GM19324 (cell line): ENCODE measurements around the gene ARHGEF11.

ENCODE experiments used
- ATAC-seq: cut with Tn5 transposase; IDR thresholded peaks from one replicate; pipeline ENCODE4 v1.9.1; 2021; ENCODE audit warnings: mild to moderate bottlenecking, moderate library complexity; ENCODE audit not compliant: unreplicated experiment, low FRiP score

Gene ARHGEF11

DNA sequence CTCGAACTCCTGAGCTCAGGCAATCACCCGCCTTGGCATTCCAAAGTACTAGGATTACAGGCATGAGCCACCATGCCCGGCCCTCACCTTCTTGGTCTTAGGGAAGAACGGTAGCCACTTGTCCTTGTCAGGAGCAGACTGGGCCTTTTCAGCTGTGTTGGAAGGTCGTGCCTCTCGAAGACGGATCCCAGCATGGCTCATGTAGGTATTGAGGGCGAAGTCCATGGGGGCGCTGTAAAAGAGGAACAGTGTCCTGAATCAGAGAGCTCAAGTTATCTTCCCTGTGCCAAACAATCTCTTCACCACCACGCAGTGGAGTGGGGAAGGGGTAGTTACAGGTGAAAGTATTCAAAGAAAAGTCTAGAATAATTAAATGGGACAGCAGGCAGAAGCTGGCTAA lies 89.2 kb downstream of the ARHGEF11 start:
- ATAC-seq, result no peak

DNA sequence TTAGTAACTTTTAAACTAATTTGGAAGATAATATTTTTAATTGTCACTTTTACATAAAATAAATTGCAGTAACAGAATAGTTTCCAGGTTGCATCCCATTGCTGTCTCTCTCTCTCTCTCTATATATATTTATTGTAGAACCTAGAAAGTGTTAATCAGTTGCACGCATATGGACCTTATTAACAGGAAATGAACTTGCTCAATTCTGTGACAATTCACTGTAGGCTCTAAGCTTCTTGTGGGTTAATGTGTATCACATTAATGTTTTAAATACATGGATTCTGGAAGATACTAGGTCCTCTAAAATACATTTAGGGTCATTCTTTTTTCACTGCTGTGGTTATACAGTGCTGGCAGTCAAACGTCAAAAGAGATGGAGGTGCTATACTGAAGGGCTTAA lies 92.0 kb downstream of the ARHGEF11 start:
- ATAC-seq, result no peak

DNA sequence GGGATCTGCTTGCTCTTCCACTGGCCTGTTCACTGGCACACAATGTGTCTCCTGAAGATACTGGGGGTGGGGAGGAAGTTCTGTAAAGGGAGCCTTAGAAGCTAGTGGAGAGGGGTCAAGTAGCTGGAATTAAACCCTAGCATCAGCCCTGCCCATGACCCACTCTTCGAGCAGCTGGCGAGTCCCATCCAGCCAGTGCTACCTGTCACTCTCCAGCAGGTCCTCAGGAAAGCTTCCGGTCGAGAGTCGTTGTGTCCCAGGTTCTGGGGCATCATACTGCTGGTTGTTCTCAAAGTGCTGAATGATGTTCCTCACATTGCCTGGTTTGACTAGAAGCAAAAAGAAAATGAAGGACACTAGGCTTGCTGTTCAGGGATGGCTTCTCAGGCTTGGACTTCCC lies 94.2 kb downstream of the ARHGEF11 start:
- ATAC-seq, result no peak

DNA sequence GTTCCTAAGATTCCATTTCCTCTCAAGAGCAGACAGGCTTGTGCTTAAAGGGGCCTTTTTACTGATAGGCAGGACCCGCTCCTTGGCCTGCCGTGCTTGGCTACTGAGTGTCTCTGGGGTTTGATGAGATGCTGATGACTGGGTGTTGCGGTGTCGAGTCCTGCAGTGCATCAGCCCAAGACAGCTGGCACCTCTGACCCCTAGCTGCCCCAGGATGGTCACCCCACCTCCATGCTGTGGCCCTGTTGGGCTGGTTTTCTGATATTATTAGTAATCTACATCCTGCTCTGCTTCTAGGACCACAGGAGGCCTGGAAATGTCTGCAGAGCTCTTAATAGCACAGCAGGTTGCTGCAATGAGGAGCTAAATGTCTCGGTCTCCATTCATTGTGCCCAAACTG lies 96.4 kb downstream of the ARHGEF11 start:
- ATAC-seq, result no peak

DNA sequence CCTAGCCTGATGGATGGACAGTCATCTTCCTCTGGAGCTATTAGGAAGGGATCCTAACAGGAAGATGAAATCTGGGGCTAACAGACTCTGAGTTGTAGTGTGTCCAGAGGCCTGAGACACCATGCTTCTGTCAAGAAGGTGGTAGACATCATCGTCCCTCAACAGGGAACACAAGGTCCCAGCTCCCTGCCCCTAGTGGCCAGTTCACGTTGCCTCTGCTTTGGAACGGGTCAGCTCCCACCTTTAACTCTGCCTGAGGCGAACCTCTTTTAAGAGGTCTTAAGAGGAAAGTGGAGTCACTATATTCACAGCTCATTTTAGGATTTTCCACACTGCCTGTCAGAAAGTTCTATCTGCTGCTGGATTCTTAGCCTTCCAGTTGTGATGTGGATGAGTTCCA lies 96.8 kb downstream of the ARHGEF11 start:
- ATAC-seq, result no peak

DNA sequence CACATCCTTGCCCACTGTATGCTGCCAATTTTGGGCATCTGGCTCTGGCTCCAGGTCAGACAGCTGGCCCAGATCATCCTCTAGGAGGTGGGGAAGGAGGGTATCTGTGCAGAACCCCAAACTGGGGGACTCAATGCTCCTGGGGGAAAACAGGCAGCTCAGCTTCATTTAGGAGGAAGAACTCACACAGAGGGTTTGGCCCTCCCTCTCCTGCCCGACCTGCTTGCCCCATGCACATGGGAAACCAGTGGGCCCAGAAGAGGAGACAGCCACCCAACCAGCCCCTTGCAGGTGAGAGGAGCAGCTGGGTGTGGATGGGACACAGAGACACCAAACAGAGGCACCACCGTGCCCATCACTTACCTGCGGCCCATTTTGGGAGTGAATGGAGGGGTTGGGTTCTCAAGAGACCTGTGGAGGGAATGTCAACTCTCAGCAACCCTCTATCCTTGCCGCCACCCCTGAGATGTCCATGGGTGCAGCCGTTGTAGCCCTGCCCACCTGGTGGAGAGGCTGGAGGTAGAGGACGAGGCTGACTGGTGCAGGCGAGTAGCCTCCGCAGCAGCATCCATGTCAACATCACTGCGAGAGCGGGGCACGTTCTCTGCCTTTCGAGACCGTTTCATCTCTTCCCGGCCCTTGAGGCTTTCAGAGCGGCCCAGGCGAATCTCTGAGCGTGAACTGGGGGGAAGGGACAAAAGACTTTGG lies 97.6 kb downstream of the ARHGEF11 start:
- no peak for ATAC-seq

DNA sequence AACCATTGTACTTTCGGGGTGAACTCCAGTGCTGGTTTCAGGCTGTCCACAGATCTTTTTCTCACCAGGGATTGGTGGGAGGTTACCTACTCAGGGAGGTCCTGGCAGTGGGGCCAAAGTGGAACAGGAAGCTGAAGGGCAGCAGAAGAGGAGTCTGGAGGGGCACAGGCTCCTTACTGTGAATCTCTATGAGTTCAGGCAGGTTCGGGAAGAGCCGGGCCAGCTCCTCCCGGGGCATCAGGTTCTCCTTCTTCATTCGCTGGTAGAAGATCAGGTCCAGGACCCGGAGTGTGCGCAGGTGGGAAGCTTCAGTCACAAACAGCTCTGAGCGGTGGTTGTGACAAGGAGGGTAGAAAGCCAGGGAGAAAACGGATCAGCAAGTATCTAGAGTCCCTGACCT lies 98.4 kb downstream of the ARHGEF11 start:
- ATAC-seq, result no peak

DNA sequence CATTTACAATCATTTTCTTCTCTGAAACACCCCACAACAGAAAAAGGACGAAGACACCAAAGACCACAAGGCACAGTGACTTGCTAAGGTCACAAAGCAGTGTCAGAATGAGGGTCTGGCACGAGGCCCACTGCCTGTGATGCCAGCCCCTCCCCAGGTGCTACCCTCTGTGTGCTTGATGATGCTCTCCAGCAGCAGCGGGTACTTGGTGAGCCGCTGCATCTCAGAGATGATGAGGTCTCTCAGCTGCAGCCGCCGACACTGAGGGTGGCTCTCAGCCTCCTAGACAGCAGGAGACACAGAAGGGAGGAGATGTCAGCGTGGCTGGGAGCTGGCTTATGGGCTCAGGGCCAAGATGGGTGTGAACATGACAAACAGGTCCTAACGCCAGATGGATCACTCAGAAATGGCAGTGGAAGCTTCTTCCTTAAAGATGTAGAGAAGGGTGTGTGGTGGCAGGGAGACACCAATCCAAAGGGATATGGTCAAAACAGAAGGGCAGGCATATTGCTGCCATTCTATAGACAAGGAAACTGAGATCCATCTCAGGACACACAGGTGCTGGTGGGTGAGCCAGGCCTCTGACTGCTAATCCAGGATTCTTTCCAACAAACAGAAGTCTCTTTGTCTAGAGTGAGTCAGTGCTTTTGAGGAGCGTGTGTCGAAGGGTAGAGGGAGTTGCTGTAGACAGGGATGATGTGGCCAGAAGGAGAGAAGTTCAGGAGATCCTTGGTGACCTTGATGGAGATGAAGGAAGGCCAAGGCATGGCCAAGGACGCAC lies 99.5 kb downstream of the ARHGEF11 start:
- ATAC-seq, result no peak

DNA sequence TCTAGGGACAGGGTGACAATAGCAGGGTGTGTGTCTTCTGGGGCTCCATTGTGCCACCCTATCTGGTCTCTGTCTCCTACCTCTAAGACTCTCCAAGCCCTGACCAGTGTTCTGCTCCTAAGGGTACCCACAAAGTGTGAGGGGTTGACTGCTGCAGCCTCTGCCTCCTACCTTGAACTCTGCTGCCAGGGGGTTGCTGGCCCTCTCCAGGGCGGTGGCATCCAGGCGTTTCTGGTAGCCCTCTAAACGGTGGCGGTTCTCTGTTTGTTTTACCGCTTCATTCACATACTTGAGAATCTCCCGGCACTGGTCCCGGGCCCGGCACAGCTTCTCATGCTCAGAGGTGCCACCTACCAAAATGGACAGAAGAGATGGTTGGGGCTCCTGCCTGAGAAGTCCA lies 100.7 kb downstream of the ARHGEF11 start:
- no peak for ATAC-seq

DNA sequence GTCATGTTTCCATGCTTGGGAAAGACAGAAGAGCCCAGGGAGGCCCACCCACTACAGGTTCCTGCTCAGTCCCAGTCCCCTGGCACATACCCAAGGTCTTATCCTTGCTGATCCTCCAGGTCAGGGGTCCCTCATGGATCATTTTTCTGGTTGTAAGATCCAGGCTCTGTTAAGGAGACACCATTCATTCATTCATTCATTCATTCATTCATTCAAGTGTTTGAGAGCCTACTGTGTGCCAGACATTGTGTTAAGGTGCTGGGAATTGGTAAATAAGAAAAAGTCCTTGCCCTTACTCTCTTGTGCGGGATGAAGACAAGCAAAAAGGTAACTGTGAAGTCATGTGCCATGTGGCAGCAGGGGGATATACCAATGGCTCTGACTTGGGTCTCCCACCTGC lies 101.3 kb downstream of the ARHGEF11 start:
- no peak for ATAC-seq

DNA sequence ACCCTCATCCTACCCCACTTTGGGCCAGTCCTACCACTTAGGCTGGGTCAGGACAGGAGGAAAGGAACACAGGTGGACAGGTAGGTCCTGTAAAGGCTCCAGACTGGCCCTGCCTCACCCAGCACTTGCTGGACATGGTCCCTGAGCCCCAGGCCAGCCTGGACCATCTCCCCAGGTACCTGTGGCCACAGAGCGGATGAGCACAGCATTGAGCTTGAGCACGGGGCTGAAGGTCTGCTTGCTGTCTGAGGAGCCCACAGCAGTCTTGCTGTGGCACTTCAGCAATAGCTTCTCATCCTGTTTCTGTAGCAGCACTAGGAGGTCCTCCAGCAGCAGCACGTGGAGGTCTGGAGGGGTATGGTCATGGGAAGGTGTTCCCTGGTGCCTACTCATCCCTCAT lies 101.8 kb downstream of the ARHGEF11 start:
- no peak for ATAC-seq

DNA sequence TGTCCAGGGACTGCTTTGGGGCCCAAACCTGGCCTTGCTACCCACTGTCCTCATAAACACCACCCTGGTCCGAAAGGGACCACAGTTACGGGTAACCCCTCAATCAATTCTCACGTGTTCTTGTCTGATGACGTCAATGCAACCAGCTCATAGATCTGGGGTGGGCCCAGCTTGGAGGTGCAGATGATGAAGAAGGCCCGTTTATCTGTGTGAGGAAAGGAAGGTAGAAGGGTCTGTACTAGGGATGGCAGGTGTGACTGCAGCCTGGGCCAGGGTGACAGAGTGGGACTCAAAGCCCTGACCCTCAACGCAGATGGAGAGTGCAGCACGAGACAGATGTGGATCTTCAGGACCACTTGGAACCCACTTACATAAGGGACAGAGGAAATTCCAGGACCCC lies 103.0 kb downstream of the ARHGEF11 start:
- no peak for ATAC-seq

DNA sequence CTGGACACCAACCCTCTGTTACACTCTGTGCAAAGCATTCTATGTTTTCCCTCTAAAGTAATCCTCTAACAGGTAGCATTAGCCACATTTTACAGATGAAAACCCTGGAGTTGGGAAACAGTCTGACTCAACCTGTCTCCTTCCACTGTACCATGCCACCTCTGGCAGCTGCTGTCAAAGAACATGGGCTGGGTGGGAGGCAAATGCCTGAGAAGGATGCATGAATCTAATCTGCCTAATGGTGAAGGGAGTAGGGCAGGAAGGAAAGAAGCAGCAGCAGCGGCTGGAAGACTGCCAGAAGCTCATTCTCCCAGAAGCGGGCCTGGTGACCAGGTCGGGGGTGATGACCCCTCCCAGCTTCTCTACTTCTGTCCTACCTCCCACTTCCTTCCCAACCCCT lies 103.4 kb downstream of the ARHGEF11 start:
- no peak for ATAC-seq

DNA sequence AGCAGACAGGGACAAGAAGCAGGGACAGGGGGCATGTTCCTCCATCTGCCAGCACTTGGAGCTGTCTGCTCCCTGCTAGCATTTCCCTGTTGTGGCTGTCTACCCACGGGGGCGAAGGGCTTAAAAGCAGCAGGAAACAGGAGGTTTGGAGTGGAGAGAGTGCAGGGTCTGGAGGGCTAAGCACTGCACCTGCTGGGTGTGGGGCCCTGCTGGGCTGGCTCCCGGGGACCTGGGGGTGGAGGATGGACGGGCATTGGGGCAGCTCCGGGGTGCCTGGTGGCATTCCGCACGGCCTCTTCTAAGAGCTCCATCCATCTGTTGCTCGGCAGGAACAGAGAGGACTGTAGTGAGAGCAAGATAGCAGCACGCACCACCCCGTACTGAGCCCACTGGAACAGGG lies 103.9 kb downstream of the ARHGEF11 start:
- no peak for ATAC-seq

DNA sequence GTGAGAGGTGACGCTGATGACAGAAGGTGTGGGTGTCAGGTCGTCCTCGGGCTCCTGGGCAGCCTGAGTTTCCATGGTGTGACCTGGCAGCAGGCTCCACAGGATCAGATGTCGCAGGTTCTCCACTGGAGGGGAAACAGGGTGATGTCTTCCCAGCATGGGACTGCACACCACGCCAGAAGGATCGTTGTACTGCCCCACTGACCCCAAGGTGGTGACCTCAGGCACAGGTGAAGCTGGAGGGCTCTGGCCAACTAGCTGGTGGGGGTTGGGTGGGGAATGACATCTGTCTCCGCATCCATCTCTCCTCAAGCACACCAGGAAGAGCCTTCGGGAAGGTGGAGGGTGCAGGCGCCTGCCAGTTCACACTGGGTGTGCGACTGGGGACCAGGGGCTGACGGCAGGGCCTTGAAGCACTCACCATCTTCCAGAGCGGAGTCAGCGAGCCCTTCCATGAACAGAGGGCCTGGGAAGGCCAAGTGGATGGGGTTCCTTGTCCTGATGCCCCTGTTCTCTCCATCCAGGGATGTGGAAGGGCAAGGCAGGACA lies 105.7 kb downstream of the ARHGEF11 start:
- ATAC-seq, result no peak

DNA sequence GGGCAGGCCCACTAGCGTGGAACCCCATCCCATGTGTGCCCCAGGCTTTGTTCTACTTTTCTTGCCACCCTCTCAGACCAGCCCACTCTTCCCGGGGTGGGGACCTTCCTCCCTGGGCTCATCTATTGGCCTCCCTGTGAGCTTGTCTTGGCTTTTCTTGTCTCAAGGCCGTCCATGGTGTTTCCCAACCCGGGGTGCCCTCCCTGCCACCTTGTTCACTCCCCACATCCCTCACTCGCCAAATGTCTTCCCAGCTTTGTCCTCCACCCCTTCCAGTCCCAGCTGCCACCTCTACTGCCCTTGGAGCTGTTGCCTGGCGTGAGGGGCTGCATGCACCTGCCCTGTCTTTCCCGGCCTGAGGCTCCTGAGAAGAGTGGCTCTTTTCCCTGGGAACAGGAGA lies 106.7 kb downstream of the ARHGEF11 start:
- no peak for ATAC-seq

DNA sequence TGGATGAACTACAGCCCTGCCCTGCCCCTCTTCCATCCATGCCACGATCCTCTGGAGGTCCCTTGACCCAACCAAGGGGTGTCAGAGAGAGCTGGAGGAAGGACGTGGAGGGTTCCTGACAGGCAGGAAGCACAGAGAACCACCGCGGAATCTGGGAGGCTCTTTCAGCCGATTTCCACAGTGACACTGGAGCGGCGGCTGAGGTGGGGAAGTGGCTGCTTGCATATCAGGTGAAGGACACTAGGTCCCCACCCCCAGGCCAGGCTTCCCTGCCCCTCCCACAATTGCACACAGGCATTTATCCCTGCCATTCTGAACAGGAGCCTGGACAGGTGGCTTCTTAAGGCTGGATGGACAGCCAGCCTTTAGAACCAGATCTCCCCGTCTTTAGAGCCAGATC lies 107.7 kb downstream of the ARHGEF11 start:
- no peak for ATAC-seq

DNA sequence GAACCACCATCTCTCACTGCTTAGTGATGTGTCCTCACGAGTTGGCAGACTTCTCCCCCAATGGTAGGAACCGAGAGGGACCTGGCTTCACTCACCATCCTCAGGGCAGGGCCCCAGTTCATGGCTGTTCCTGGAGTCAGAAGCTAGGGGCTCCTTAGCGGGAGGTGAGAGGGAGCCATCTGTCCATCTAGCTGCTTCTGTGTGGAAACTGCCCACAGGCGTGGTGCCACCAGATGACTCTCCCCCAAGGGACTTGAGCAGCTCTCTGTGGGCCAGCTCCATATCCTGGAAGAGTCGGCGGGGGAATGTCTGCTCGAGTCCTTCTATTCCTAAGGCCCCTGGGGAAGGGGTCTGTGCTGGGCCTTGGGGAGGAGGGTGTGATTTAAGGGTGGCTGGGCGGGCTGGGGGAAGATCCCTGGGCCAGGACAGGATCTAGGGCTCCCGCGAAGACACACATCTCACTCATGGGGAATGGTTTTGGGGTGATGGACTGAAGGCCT lies 108.8 kb downstream of the ARHGEF11 start:
- ATAC-seq, result no peak

DNA sequence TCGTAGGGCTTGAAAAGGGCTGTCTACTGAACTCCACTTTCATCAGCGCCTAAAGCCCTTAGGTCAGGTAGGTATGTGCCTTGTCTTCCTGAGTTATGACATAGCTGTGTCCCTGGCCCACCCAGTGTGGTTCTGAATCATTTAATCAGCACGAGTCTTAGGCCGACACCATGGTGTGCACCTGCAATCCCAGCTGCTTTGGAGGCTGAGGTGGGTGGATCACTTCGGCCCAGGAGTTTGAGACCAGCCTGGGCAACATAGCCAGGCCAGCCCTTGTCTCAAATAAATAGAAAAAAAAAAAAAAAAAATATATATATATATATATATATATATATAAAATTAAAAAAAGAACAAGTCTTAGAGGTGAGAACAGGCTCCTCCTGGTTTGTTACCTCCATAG lies 109.4 kb downstream of the ARHGEF11 start:
- ATAC-seq, result no peak

DNA sequence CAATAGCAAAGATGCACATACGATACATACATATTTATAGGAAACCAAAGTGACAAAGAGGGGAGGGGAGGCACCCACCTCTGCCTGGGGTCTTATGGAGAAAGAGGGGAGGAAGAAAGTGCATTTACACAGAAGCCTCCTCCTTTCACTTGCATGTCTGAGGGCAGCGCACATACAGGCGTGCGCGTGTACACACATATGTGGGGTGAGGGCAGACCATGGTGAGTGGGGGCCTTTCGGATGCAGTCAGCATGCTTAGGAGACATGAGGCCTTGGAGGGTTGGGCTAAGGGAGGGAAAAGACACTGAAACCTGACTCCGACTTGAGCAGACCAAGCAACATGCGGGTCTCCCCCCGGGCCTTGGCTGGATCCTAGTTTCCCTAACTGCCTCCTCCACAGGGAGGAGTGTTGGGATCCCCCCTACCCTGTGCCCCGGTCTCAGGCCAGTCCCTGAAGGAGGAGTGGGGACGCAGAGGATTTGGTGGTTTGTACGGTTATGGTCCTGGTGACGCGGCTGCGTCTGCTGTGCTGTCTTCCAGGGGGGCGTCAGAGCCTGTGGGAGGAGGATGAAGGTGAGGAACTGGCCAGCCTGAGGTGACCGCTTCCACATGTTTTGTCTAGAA lies 109.9 kb downstream of the ARHGEF11 start:
- ATAC-seq, result no peak

DNA sequence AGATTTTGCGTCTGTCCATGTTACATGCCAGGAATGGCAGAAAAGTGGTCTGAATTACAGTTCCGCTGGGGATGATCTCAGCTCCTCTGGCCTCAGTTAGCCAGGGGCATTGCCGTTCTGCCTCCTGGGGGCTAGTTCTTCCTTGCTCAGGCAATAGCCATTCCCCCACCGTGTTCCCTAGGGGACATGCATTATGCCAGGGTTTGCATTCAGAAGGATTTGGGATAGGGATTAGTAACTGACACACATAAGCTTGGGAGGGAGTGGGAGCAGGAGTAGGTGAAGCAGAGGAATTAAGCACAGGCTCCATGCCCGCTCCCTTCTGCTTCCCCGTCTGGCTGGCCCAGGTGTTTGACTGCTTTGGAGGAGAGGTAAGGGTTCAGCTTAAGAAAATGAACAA lies 112.4 kb downstream of the ARHGEF11 start:
- ATAC-seq, result no peak
